Epithelial cell of proximal tubule (primary cell): Measurements from ENCODE around the gene UBC. TPM values are rescaled to one million over a fixed set of nuclear protein-coding genes. Genes with fewer than 3 reads are reported as not detected.

Experiments
- DNase-seq: peaks from one replicate; pipeline ENCODE4 v3.0.0-alpha.2; 2011; ENCODE audit warnings: low read depth
- H3K4me3 ChIP-seq: 2 replicates; pipeline ENCODE4 v1.5.1; 2011; ENCODE audit warnings: low read depth, mild to moderate bottlenecking, low read length
- CTCF ChIP-seq: conservative IDR thresholded peaks from 2 replicates; pipeline ENCODE4 v1.5.1; 2012; ENCODE audit warnings: low read depth, mild to moderate bottlenecking, low read length
- total RNA-seq: library from RNA; depleted of rRNA; stranded (reverse); fragments of >200 nt; gene quantifications from 2 replicates; pipeline ENCODE4 v1.2.3, GENCODE V29; 2015

UBC gene
- total RNA-seq, 1 donor from 2014 or later = 827 TPM

- DNase-seq = no peak
- no peak overlapping the region for H3K4me3 ChIP-seq
- TF ChIP-seq CTCF = no peak
Observed at GRCh38 chr12:124868252-124869058, 46.0 kb downstream of the UBC start.

- no peak overlapping the region for H3K4me3 ChIP-seq
- DNase-seq = no peak
- no peak for TF ChIP-seq CTCF
Observed at GRCh38 chr12:124867401-124867930, 47.0 kb downstream of the UBC start.

- no peak for TF ChIP-seq CTCF
- no peak for DNase-seq
- no peak overlapping the region for H3K4me3 ChIP-seq
Observed at GRCh38 chr12:124866883-124867400, 47.5 kb downstream of the UBC start.

- TF ChIP-seq CTCF = no peak
- DNase-seq = no peak
- no peak overlapping the region for H3K4me3 ChIP-seq
Observed at GRCh38 chr12:124866195-124866882, 48.1 kb downstream of the UBC start.

DNA sequence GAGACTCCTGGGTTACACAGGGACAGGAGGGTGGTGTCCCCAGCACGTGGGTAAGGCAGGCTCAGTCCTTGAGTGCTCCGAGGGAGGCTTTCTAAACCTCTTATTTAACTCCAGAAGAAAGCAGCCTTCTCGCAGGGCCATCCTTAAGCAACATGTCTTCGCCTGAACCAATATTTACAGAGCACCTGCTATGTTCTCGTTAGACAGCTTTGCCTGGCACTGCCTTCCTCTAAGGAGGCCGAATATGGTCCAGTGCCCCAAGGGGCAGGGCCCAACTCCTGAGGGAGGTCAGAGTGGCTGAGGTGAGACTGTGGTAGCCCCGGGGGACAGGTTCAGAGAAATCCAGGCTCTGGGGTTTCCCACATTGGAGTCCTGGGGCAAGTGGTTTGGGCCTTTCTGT is 48.7 kb downstream of the UBC start:
- H3K4me3 ChIP-seq = no peak overlapping the region
- no peak for DNase-seq
- TF ChIP-seq CTCF = no peak

- no peak for TF ChIP-seq CTCF
- DNase-seq = no peak
- peak overlapping the region; percentile 72 for H3K4me3 ChIP-seq
Observed at GRCh38 chr12:124864326-124864752, 50.1 kb downstream of the UBC start.
